ENCODE measurements around the gene RAMP2. TPM values are rescaled to one million over a fixed set of nuclear protein-coding genes. Genes with fewer than 3 reads are reported as not detected.

RAMP2 gene
- total RNA-seq, 4 donors from 2014 or later = 66.9 to 160 (median 128) TPM

DNA sequence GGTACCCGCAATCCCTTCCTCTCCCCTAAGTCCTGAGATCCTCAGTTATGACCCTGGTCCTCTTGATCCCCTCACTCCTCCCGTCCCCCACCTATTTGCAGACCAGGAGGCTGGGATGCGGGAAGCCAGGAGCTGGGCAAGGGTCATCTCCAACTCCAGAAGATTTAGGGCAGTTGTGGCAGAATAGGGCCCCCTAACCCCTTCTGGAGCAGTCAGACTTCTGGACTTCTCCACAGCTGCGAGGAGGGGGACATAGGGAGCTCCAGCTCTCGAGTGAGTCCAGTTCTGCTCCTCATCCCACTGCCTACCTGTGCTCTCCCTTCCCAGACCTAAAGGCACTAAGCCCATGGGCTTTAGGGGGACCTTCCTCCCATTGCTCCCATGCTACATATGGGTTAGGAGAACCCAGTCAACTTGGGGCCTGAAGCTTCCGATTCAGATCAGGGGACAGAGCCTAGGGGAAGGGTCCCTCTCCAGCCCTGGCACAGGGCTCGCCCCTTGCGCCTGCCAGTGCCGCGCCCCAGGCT is 20.7 kb downstream of the RAMP2 start:
- TF ChIP-seq, protein P1, sequence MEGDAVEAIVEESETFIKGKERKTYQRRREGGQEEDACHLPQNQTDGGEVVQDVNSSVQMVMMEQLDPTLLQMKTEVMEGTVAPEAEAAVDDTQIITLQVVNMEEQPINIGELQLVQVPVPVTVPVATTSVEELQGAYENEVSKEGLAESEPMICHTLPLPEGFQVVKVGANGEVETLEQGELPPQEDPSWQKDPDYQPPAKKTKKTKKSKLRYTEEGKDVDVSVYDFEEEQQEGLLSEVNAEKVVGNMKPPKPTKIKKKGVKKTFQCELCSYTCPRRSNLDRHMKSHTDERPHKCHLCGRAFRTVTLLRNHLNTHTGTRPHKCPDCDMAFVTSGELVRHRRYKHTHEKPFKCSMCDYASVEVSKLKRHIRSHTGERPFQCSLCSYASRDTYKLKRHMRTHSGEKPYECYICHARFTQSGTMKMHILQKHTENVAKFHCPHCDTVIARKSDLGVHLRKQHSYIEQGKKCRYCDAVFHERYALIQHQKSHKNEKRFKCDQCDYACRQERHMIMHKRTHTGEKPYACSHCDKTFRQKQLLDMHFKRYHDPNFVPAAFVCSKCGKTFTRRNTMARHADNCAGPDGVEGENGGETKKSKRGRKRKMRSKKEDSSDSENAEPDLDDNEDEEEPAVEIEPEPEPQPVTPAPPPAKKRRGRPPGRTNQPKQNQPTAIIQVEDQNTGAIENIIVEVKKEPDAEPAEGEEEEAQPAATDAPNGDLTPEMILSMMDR (IDR thresholded peaks at IDR 0.05; ENCODE audit: low read depth) = no peak

DNA sequence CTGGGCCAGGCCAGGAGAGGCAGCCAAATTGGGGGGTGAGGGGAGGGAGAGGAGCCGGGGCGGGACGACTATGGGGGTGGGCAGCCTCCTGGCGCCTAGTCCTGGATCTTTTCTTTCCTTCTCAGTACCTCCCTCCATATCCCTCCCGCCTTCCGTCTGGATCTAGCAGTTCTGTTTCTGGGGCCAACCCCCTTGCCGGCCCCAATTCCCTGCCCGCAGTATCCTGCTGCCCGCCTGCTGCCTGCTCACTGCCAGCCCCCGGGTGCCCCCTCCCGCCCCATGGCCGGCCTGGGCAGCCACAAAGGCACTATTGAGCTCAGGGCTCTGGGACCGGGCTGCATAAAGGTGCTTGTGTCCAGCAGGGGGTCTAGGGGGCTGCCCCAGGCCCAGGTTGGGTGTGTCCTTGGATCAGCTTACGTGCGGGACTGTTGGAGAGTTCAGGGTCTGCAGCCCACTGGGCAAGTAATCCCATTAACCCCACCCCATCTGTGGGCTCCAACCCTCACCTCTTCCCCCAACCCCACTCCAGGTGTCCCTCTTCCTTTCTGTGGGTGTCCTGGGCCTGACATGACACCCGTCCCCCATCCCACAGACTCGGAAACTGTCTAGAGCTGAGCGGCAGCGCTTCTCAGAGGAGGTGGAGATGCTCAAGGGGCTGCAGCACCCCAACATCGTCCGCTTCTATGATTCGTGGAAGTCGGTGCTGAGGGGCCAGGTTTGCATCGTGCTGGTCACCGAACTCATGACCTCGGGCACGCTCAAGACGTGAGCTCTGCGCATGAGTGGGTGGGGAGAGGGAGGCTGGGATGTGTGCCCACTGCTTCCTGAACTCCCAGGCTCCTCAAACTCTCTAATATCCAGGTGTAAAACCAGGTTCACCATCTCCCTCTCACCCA is 21.4 kb downstream of the RAMP2 start:
- TF ChIP-seq, protein P1 (IDR thresholded peaks at IDR 0.05; ENCODE audit: low read depth) = no peak

DNA sequence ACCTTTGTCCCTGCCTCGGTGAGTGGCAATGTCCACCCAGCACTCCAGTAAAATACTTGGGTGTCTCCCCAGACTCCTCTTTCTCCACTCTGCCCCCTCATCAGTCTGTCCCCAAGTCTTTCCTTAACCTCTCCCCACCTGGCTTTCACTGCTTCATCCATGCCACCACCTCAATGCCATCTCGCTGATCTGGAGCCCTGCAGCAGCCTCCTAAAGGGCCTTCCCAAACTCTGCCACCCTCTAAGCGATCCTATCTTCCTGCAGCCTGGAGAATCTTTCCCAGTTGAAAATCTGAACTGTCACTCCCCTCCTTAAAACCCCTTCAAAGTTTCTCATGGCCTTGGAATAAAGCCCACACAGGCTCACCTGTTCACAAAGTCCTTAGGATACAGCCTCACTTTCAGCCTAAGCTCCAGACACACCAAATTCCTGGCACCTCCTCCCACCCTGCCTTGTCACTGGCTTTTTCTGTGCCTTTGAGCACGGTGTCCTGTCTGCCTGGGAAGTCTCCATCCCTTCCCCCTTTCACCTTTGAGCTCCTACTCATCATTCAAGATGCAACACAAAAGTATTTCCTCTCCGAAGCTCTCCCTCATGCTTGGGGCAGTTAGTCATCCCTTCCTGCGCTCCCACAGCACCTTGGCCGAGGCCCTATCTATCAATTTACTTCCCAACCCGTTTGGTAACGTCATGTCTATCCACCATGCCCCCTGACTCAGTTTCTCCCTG is 22.2 kb downstream of the RAMP2 start:
- TF ChIP-seq, protein P1 (IDR thresholded peaks at IDR 0.05; ENCODE audit: low read depth) = no peak

DNA sequence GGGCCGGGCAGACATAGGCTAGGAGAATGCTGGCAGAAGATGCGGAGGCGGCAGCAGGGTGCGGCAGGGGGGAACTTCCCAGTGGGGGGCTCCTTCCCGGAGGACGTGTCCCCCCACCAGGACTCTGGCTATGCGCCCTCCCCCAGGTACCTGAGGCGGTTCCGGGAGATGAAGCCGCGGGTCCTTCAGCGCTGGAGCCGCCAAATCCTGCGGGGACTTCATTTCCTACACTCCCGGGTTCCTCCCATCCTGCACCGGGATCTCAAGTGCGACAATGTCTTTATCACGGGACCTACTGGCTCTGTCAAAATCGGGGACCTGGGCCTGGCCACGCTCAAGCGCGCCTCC is 22.7 kb downstream of the RAMP2 start:
- TF ChIP-seq, protein P1 (IDR thresholded peaks at IDR 0.05; ENCODE audit: low read depth) = no peak

DNA sequence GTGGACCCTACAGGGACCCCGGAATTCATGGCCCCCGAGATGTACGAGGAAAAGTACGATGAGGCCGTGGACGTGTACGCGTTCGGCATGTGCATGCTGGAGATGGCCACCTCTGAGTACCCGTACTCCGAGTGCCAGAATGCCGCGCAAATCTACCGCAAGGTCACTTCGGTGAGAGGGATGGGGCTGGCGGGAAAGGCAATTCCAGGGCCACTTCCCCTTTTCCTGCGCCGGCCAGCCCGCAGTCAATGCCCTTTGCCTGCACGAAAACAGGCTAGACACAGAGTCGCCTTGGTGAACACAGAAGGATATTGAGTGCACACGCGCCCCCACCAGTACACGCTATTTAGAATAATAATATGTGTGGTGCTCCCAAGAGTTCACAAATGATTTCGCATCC is 23.4 kb downstream of the RAMP2 start:
- TF ChIP-seq, protein P1 (IDR thresholded peaks at IDR 0.05; ENCODE audit: low read depth) = no peak

DNA sequence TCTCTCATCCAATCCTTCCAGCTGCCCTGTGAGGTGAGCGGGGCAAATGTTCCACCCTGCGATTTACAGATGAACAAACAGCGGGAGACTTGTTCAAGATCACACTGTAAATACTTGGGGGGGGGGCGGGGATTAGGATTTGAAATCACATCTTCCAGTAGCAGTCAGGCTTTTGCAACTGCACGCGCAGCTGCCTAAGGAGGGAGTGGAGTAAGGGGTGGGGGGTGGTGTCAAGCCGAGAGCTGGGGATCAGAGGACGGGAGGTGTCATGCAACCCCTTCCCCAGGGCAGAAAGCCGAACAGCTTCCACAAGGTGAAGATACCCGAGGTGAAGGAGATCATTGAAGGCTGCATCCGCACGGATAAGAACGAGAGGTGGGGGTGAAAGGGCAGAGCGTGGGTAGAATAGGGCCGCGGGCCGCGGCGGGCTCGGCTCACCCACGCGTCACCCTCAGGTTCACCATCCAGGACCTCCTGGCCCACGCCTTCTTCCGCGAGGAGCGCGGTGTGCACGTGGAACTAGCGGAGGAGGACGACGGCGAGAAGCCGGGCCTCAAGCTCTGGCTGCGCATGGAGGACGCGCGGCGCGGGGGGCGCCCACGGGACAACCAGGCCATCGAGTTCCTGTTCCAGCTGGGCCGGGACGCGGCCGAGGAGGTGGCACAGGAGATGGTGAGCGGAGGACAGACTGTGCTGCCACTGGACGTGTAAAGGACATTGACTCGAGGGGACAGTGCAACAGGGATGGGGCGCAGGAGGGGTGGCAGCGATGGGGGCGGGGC is 24.0 kb downstream of the RAMP2 start:
- TF ChIP-seq, protein P1 (IDR thresholded peaks at IDR 0.05; ENCODE audit: low read depth) = no peak
